Endothelial cell (in vitro differentiated cells): ENCODE data around the gene FLYWCH1. TPM values are rescaled to one million over a fixed set of nuclear protein-coding genes. Genes with fewer than 3 reads are reported as not detected.
A peak's percentile ranks its signal among the peaks of the same experiment; 100 is the strongest.
"Not testable (repeated sequence)": the region's sequence is repeated elsewhere in the genome, so short reads cannot be mapped to it uniquely, and the experiment has no call there.

Experiments
- DNase-seq: peaks from one replicate; pipeline ENCODE4 v3.0.0; 2021; ENCODE audit warnings: low spot score
- H3K27ac Mint-ChIP-seq: one replicate; pipeline ENCODE4 v1.8.0; 2021; ENCODE audit warnings: mixed read lengths, inconsistent platforms; ENCODE audit not compliant: unreplicated experiment
- H3K27me3 Mint-ChIP-seq: one replicate; pipeline ENCODE4 v1.8.0; 2021; ENCODE audit warnings: mild to moderate bottlenecking, moderate library complexity, mixed read lengths, inconsistent platforms; ENCODE audit not compliant: unreplicated experiment
- H3K36me3 Mint-ChIP-seq: one replicate; pipeline ENCODE4 v1.8.0; 2021; ENCODE audit warnings: mild to moderate bottlenecking, low read depth, mixed read lengths, inconsistent platforms; ENCODE audit not compliant: unreplicated experiment
- H3K4me1 Mint-ChIP-seq: one replicate; pipeline ENCODE4 v1.8.0; 2021; ENCODE audit warnings: mild to moderate bottlenecking, mixed read lengths, inconsistent platforms; ENCODE audit not compliant: unreplicated experiment
- H3K4me3 Mint-ChIP-seq: one replicate; pipeline ENCODE4 v1.8.0; 2021; ENCODE audit warnings: mild to moderate bottlenecking, mixed read lengths, inconsistent platforms; ENCODE audit not compliant: unreplicated experiment
- H3K9me3 Mint-ChIP-seq: one replicate; pipeline ENCODE4 v1.8.0; 2021; ENCODE audit warnings: mixed read lengths, inconsistent platforms; ENCODE audit not compliant: unreplicated experiment
- total RNA-seq: library from RNA; stranded (reverse); fragmentation: NEBNext Ultra II Directional; extraction: Animal tissue kit (Norgen Biotek cat#: 25700); gene quantifications from one replicate; pipeline ENCODE4 v1.2.1, GENCODE V29; 2021; ENCODE audit not compliant: unreplicated experiment
- TF ChIP-seq, protein P1 (sequence below): fragments of 200-600 bp; sonication (generic); IDR thresholded peaks from one replicate; pipeline ENCODE4 v1.5.0; 2021; ENCODE audit warnings: antibody characterized with exemption; ENCODE audit not compliant: unreplicated experiment

The FLYWCH1 gene
- total RNA-seq, 1 donor from 2014 or later, result 50.8 TPM

DNA sequence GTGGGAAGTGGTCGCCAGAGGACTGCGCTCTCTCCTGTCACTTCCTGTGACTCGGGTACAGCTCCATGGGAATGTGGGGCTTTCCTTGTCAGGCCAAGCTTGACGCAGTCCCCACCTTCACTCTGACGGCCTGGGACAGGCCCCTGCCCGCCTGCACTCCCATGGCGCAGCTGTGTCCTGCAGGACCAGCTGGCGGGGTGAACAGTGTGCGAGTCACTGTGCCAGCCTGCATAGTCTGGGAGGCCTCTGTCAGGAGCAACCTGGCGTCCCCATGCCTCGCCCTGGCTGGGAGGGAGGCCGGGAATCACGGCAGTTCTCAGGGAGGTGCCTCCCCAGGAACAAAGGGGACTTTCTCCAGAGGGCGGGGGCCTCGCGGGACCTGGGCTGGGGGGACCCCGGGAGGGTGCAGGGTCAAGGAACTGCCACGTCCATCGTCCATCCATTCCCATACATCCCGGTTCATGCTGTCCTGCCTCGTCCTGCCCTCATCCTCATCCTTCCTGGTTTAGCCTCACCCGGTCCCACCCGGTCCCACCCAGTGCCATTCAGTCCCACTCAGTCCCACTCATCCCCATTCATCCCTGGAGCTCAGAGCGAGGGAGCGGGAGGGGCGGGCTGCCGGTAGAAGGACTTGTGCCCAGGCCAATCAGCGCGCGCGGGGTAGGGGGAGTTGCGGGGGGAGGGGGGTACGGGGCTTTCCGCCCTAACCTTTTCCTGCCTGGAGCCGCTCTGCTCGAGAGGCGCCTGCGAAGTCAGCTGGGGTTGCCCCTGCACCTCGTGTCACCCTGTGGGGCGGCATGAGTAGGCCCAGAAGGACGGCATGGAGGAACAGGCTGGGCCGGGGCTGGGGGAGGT is 13.4 kb downstream of the FLYWCH1 start:
- H3K27ac Mint-ChIP-seq, result no peak overlapping the region
- DNase-seq, result peak; percentile 54
- peaks cover 11% of the 10 kb centered on the region for H3K4me1 Mint-ChIP-seq
- TF ChIP-seq, protein P1, sequence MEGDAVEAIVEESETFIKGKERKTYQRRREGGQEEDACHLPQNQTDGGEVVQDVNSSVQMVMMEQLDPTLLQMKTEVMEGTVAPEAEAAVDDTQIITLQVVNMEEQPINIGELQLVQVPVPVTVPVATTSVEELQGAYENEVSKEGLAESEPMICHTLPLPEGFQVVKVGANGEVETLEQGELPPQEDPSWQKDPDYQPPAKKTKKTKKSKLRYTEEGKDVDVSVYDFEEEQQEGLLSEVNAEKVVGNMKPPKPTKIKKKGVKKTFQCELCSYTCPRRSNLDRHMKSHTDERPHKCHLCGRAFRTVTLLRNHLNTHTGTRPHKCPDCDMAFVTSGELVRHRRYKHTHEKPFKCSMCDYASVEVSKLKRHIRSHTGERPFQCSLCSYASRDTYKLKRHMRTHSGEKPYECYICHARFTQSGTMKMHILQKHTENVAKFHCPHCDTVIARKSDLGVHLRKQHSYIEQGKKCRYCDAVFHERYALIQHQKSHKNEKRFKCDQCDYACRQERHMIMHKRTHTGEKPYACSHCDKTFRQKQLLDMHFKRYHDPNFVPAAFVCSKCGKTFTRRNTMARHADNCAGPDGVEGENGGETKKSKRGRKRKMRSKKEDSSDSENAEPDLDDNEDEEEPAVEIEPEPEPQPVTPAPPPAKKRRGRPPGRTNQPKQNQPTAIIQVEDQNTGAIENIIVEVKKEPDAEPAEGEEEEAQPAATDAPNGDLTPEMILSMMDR, result no peak
- H3K4me3 Mint-ChIP-seq, result no peak overlapping the region
- H3K27me3 Mint-ChIP-seq, result peaks cover 8% of the 10 kb centered on the region
- H3K36me3 Mint-ChIP-seq, result peaks cover 20% of the 10 kb centered on the region
- no peaks in the 10 kb centered on the region for H3K9me3 Mint-ChIP-seq

DNA sequence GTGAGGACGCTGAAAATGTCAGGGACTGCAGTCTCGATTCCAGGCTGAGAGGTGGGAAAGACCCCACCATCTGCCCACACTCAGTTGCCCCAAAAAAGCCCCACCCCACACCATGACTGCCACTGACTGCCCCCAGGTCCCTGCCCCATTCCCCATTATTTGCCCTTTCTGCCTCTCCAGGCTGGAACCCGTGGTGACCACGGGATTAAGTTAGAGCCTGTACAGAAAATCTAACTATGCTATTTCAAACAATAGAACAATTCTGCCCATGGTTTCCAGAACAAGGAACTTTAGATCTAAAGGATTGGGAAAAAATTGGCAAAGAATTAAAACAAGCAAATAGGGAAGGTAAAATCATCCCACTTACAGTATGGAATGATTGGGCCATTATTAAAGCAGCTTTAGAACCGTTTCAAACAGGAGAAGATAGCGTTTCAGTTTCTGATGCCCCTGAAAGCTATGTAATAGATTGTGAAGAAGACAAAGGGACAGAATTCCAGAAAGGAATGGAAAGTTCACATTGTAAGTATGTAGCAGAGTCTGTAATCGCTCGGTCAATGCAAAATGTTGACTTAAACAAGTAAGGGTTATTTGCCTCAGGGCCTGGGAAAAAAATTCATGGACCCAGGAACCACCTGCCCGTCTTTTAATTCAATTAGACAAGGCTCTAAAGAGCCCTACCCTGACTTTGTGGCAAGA is 14.4 kb downstream of the FLYWCH1 start:
- peaks cover 11% of the 10 kb centered on the region for H3K4me1 Mint-ChIP-seq
- no peak for DNase-seq
- H3K27me3 Mint-ChIP-seq, result peaks cover 11% of the 10 kb centered on the region
- no peaks in the 10 kb centered on the region for H3K9me3 Mint-ChIP-seq
- TF ChIP-seq, protein P1, result no peak
- peak overlapping the region; percentile 10 for H3K4me3 Mint-ChIP-seq
- H3K27ac Mint-ChIP-seq, result no peak overlapping the region
- H3K36me3 Mint-ChIP-seq, result peaks cover 20% of the 10 kb centered on the region

DNA sequence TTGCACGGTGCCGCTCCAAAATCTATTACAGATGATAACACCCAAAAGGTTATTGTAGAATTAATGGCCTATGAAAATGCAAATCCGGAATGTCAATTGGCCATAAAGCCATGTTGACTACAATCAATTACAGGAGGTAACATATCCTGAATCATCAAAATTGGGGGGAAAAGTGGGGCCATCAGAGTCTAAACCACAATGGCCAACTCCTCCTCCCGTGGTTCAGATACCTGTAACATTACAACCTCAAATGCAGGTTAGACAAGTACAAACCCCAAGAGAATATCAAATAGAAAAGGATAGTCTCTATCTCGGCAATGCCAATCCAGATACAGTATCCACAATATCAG is 14.9 kb downstream of the FLYWCH1 start:
- Mint-ChIP-seq H3K27ac (no peak overlapping the region), H3K36me3 (peaks cover 20% of the 10 kb centered on the region), H3K9me3 (no peaks in the 10 kb centered on the region), H3K4me1 (peaks cover 11% of the 10 kb centered on the region), H3K4me3 (no peak overlapping the region), H3K27me3 (peaks cover 11% of the 10 kb centered on the region)
- no peak for DNase-seq
- TF ChIP-seq, protein P1, result no peak

DNA sequence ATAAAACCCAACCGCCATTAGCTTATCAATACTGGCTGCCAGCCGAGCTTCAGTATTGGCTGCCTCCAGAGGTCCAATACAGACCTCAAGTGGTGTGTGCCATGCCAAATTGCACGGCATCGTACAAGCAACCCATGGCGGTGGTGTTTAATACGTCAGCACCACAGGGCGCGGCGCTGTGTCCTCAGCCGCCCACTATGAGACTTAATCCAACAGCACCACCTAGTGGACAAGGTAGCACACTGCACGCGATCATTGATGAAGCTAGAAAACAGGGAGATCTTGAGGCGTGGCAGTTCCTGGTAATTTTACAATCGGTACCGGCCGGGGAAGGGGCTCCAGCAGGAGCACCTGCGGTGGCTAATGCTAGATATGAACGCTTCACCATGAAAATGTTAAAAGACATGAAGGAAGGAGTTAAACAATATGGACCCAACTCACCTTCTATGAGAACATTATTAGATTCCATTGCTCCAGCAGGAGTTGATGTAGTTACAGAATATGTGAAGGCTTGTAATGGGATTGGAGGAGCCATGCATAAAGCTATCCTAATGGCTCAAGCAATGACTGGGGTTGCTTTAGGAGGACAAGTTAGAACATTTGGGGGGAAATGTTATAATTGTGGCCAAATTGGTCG is 15.4 kb downstream of the FLYWCH1 start:
- Mint-ChIP-seq H3K9me3 (no peaks in the 10 kb centered on the region), H3K4me1 (peaks cover 11% of the 10 kb centered on the region), H3K4me3 (no peak overlapping the region), H3K27ac (no peak overlapping the region), H3K36me3 (peaks cover 20% of the 10 kb centered on the region), H3K27me3 (peaks cover 11% of the 10 kb centered on the region)
- peak; percentile 80 for DNase-seq
- TF ChIP-seq, protein P1, result peak; percentile 98

DNA sequence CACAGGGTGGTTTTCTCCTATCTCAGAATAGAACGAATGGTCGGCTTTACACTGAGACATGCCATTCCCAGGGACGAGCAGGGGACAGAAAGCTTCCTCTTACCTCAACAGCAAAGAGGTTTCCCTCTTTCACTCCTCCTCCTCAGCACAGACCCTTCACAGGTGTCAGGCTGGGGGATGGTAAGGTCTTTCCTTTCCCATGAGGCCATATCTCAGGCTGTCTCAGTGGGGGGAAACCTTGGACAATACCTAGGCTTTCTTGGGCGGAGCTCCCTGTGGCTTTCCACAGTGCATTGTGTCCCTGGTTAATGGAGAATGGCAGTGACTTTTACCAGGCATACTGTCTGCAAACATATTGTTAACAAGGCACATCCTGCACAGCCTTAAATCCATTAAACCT is 16.4 kb downstream of the FLYWCH1 start:
- peaks cover 11% of the 10 kb centered on the region for H3K4me1 Mint-ChIP-seq

More for the DNA sequence above, 16.4 kb downstream of the FLYWCH1 start:
- peaks cover 11% of the 10 kb centered on the region for H3K27me3 Mint-ChIP-seq
- not testable (repeated sequence) for H3K4me3 Mint-ChIP-seq, DNase-seq, H3K9me3 Mint-ChIP-seq, H3K27ac Mint-ChIP-seq
- H3K36me3 Mint-ChIP-seq, result peaks cover 24% of the 10 kb centered on the region
